Daoy (cell line): ENCODE results near the gene A3GALT2. TPM values are rescaled to one million over a fixed set of nuclear protein-coding genes. Genes with fewer than 3 reads are reported as not detected.

Source experiments
- DNase-seq: peaks from one replicate; pipeline ENCODE4 v3.0.0-alpha.2; 2015; ENCODE audit warnings: low read depth
- total RNA-seq: library from RNA; depleted of rRNA; stranded (reverse); fragments of >200 nt; shearing (Covaris generic); gene quantifications from 2 replicates; pipeline ENCODE4 v1.2.3, GENCODE V29; 2014

A3GALT2 gene
- total RNA-seq, 1 experiment from 2014 or later: not detected

- DNase-seq: no peak
Observed at GRCh38 chr1:33272930-33273329, 48.0 kb downstream of the A3GALT2 start.

DNA sequence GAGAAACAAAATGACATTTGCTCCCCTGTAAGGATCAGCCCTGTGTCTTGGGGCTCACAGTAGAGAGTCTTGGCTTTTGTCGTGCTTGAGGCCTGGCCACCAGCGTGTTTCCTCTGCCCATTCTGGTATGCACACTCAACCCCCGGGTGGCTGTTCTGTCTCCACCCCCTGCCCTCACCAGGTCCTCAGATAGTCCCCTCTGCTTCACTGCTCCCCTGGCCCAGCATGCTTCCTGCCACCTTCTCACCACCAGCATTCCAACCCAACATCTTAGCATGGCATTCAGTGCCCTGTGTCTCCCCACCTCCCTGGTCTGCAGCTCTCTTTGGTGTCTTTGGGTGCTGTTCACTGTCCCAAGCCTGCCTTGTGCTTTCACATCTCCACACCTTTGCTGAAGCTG lies 48.4 kb downstream of the A3GALT2 start:
- DNase-seq: no peak

GRCh38 chr1:33271666-33272505 lies 49.0 kb downstream of the A3GALT2 start:
- no peak for DNase-seq

DNA sequence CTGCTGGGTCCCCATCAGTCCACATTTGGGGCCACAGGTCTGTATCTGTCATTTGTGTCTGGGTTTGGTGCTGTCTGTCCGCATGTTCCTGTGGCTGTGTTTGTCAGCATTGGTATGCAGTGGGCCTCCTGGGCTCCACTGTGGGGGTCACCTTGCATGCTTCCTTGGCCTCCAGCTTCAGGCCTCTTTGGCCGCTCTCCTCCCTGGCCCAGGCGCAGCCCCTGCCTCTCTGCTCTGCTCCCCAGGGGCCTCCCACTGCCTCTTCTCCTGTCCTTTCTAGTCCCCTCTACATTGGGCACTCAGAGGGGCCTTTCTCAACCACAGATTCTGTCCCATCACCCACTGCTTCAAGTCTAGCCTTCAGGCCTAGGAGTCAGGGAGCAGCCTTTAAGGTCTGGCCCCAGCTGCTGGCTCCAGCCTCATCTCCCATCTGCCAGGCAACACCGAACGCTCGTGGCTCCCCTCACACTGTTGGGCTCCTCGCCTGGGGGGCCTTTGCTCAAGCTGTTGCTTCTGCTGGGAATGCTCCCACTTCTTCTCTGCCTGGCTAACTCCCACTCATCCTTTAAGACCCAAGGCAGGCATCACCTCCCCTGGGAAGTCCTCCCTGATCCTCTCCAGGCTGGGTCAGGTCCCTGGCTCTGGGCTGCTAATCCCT lies 50.0 kb downstream of the A3GALT2 start:
- no peak for DNase-seq

DNA sequence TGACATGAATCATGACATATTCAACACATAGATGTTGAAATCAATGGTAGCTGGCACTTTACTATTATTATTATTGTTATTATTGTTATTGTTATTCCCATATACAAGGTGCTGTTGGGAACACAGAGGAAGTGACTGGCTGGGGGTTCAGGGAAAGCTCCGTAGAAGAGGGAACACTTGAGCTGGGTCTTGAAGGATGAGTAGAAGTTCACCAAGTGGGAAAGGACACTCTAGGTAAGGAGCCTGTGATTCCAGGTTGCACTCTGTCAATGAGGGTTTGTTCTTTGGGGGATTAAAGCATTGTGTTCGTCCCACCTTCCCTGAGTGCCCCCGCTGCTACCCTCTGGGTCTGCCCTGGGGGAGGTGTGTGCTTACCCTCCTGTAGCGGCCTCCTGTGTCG lies 50.5 kb downstream of the A3GALT2 start:
- DNase-seq: no peak

- no peak for DNase-seq
Observed at GRCh38 chr1:33269621-33270020, 51.3 kb downstream of the A3GALT2 start.

DNA sequence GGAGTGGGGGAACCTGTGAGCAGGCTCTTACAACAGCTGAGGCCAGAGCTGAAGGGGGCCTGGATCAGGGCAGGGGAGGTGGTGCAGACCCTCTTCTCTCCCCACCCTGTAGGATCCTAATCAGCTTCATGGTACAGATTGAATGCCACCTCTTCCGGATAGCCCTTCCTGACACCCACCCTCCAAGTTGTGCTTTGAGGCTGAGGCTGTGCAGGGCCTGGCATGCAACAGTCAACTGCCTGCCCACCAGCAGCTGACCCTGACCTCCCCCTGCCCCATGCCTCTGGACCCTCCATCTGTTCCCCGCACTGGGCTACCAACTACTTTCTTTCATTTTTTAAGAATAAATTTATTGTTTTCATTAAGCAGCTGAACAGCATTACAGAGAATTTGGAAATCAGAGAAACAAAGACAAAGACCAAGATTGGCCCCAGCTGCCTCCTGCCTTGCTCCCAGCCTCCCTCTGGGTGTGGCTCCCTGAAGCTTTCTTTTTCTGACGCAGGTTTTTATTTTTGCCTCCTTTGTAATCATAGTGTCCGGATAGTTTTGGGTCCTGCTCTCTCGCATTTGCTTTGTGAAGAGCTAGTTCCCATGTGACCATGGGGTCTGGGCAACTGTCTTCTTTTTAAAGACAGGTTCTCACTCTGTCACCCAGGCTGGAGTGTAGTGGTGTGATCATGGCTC lies 51.8 kb downstream of the A3GALT2 start:
- no peak for DNase-seq

DNA sequence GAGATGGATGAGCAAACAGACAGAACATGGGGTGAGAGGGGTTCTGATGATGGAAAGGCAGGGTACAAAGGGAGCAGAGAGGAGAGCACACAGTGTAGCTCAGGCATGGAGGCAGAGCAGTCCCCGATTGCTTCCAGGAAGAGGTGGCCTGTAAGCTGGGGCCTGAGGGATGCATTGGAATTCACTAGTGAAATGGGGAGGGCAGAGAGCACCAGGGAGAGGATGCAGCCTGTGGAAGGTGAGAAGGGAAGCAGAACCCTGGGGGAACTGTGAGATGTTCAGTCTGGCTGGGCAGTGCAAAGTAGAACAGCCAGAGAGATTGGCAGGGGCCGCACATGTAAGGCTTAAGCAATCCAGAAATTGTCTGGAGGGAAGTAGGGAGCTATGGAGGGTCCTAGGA lies 52.4 kb downstream of the A3GALT2 start:
- DNase-seq: no peak

DNA sequence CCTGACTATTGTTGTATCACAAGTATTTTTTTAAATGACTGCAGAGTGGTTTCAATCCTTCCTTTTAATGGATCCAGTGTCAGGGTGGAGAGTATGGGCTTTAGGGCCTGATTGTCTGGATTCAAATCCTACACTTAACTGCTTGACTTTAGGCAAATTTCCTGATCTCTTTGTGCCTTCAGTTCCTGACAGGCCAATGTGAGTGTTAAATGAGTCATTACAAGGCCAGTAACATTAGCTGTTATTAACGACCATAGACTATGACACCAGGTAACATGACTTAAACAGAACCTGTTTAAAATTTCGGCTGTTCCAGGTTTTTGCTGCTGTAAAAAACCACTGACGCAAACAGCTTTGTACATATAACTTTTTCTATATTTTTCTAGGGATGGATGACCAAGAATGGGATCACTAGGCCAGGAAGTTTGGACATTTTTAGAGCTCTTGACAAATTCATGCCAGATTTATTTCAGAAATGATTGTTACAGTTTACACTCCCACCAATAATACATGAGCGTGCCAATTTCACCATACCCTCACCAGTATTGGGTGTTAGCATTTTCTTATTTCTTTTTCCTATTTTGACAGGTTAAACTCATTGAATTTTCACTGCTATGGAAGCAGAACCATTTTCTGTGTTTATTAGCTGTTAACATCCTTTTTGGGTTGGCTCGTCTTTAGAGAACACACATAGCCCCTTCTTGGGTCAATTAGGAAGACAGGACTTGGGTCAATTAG lies 53.3 kb downstream of the A3GALT2 start:
- no peak for DNase-seq

GRCh38 chr1:33266766-33267165 lies 54.1 kb downstream of the A3GALT2 start:
- no peak for DNase-seq

GRCh38 chr1:33265780-33266605 lies 54.9 kb downstream of the A3GALT2 start:
- DNase-seq: no peak

DNA sequence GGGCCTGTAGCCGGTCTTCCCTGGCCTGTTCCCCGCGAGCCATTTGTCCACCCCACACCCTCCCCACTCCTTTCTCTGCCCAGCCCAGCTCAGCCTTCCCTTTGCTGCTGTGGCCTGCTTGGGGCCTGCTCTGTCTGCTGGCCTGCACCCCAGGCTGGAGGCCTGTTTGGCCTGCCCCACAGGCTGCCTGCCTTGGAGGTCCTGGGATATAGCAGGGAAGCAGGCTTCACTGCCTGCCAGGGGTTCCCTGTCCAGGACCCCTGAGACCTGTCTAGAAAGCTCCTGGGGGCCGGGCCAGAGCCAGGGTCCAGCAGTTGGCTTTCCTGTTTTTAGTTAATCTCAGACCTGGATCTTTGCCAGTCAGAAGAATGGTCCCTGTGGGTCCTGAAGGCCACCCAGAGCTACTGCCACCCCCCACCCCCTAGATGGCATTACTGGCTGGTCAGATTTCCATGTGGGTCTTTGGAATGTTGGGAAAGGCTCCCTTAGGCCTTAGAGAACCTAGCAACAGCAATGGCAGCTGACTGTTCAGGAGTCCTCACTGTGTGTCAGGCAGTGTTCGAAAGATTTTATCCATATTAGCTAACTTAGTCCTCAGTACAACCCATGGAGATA lies 56.9 kb downstream of the A3GALT2 start:
- DNase-seq: no peak

DNA sequence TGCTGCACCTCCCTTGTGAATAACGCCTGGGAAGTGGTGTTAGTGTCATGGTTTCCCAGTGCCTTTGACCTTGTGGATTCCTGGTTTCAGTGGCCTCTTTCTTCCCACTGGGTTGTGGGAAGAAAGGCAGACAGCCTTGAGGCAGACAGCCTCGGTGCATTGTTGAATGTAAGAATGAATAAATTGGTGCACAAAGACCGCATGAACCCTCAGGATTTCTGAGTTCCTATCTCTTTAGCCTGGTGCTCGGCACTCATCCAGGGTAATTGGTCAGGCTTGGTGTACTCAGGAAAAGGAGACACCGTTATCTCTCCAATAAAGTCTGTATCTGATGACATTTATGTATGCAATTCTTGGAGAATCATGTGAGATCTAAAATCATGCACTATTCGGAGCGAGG lies 59.6 kb downstream of the A3GALT2 start:
- no peak for DNase-seq

- no peak for DNase-seq
Observed at GRCh38 chr1:33260439-33260838, 60.5 kb downstream of the A3GALT2 start.

GRCh38 chr1:33259879-33260278 lies 61.0 kb downstream of the A3GALT2 start:
- no peak for DNase-seq

GRCh38 chr1:33258788-33259274 lies 62.1 kb downstream of the A3GALT2 start:
- DNase-seq: no peak

- peak; percentile 11 for DNase-seq
Observed at GRCh38 chr1:33257772-33258712, 62.9 kb downstream of the A3GALT2 start.

DNA sequence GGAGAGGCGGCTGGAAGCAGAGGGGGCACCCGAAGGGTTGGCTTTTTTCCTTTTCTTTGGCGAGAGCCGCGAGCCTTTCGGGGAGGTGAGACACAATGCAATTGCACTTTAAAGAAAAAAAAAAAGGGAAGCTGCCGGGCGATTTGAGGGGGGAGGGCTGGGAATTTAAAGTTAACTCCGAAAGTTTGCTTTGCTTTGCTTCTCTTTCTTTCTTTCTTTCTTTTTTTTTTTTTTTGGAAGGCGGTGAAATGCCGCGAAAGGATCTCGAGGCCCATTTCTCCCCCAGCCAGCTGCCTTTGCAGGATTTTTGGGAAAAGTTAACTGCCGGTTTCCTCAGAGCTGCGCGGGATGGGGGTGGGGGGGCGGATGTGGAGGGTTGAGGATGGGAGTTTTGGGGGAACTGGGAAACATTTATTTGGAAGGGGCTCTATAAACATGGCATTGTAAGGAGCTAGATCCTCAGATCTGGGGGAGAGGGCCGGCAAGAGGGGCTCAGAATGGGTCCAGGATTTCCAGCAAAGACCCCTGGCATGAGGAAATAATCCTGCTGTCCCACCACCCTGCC lies 63.6 kb downstream of the A3GALT2 start:
- DNase-seq: no peak
